Transverse colon (tissue), 4 donors: ENCODE measurements around the gene DHRS9.

Source experiments
- EP300 ChIP-seq: sonication (generic); formaldehyde crosslinking; IDR thresholded peaks from one replicate; pipeline ENCODE4 v1.6.1; 2017; ENCODE audit warnings: antibody characterized with exemption, low read depth
- POLR2A ChIP-seq: fragments of 450-650 bp; IDR thresholded peaks from one replicate; pipeline ENCODE4 v1.6.1; 2016; ENCODE audit warnings: antibody characterized with exemption, mild to moderate bottlenecking, moderate library complexity
- POLR2AphosphoS5 ChIP-seq, 3 donors: sonication (generic); formaldehyde crosslinking; IDR thresholded peaks; one replicate each; pipeline ENCODE4 v1.6.1; 2016; ENCODE audit warnings: antibody characterized with exemption in 3 of 3
- TF ChIP-seq, protein P1 (sequence below), 5 experiments: fragments of 200-600 bp in 3 of 5; fragments of 450-650 bp in 2 of 5; sonication (generic) in 3 of 5; IDR thresholded peaks; 1 replicate in 2 of 5; 2 replicates in 3 of 5; pipeline ENCODE4 v1.5.1; 2016 to 2017; ENCODE audit warnings: antibody characterized with exemption in 5 of 5, inconsistent platforms in 3 of 5, mild to moderate bottlenecking in 2 of 5, moderate library complexity in 1 of 5

- no peak for TF ChIP-seq POLR2AphosphoS5 (IDR thresholded peaks at IDR 0.05)
- TF ChIP-seq, protein P1, sequence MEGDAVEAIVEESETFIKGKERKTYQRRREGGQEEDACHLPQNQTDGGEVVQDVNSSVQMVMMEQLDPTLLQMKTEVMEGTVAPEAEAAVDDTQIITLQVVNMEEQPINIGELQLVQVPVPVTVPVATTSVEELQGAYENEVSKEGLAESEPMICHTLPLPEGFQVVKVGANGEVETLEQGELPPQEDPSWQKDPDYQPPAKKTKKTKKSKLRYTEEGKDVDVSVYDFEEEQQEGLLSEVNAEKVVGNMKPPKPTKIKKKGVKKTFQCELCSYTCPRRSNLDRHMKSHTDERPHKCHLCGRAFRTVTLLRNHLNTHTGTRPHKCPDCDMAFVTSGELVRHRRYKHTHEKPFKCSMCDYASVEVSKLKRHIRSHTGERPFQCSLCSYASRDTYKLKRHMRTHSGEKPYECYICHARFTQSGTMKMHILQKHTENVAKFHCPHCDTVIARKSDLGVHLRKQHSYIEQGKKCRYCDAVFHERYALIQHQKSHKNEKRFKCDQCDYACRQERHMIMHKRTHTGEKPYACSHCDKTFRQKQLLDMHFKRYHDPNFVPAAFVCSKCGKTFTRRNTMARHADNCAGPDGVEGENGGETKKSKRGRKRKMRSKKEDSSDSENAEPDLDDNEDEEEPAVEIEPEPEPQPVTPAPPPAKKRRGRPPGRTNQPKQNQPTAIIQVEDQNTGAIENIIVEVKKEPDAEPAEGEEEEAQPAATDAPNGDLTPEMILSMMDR (IDR thresholded peaks at IDR 0.05) = no peak
- no peak for TF ChIP-seq EP300
- TF ChIP-seq POLR2A = no peak
Observed at GRCh38 chr2:169034984-169035544, 34.3 kb upstream of the DHRS9 start.
